GM18870 (cell line): ENCODE data around the gene TLK1.
"Not testable (repeated sequence)": the region's sequence is repeated elsewhere in the genome, so short reads cannot be mapped to it uniquely, and the experiment has no call there.

Source experiments
- ATAC-seq: cut with Tn5 transposase; IDR thresholded peaks from one replicate; pipeline ENCODE4 v1.9.1; 2021; ENCODE audit warnings: moderate library complexity; ENCODE audit not compliant: unreplicated experiment

Gene TLK1

GRCh38 chr2:171146071-171146470, 14.6 kb downstream of the TLK1 start:
- no peak for ATAC-seq

- ATAC-seq = no peak
Measured at GRCh38 chr2:171143670-171144062, 17.0 kb downstream of the TLK1 start.

GRCh38 chr2:171142398-171142797, 18.3 kb downstream of the TLK1 start:
- ATAC-seq = no peak

- ATAC-seq = no peak
Measured at GRCh38 chr2:171141320-171141719, 19.4 kb downstream of the TLK1 start.

- ATAC-seq = no peak
Measured at GRCh38 chr2:171139860-171140259, 20.8 kb downstream of the TLK1 start.

- peak; percentile 88 for ATAC-seq
Measured at GRCh38 chr2:171136024-171136423, 24.7 kb downstream of the TLK1 start.

- no peak for ATAC-seq
Measured at GRCh38 chr2:171134624-171135230, 26.0 kb downstream of the TLK1 start.

- no peak for ATAC-seq
Measured at GRCh38 chr2:171132086-171132485, 28.6 kb downstream of the TLK1 start.

GRCh38 chr2:171128461-171128860, 32.2 kb downstream of the TLK1 start:
- ATAC-seq = no peak

- ATAC-seq = no peak
Measured at GRCh38 chr2:171124541-171124940, 36.2 kb downstream of the TLK1 start.

GRCh38 chr2:171109571-171109970, 51.1 kb downstream of the TLK1 start:
- no peak for ATAC-seq

- no peak for ATAC-seq
Measured at GRCh38 chr2:171109020-171109419, 51.7 kb downstream of the TLK1 start.

- ATAC-seq = no peak
Measured at GRCh38 chr2:171107803-171108202, 52.9 kb downstream of the TLK1 start.

GRCh38 chr2:171104379-171104778, 56.3 kb downstream of the TLK1 start:
- no peak for ATAC-seq

- no peak for ATAC-seq
Measured at GRCh38 chr2:171102802-171103201, 57.9 kb downstream of the TLK1 start.

- no peak for ATAC-seq
Measured at GRCh38 chr2:171100370-171100769, 60.3 kb downstream of the TLK1 start.

- no peak for ATAC-seq
Measured at GRCh38 chr2:171098607-171099006, 62.1 kb downstream of the TLK1 start.

GRCh38 chr2:171095014-171095582, 65.6 kb downstream of the TLK1 start:
- ATAC-seq = no peak

- ATAC-seq = not testable (repeated sequence)
Measured at GRCh38 chr2:171091517-171091916, 69.2 kb downstream of the TLK1 start.

GRCh38 chr2:171089489-171089888, 71.2 kb downstream of the TLK1 start:
- ATAC-seq = no peak

GRCh38 chr2:171088057-171088834, 72.4 kb downstream of the TLK1 start:
- ATAC-seq = no peak

- no peak for ATAC-seq
Measured at GRCh38 chr2:171087547-171087946, 73.1 kb downstream of the TLK1 start.
